SK-N-SH (cell line): ENCODE data around the gene PSME2.

ENCODE experiments used
- EZH2phosphoT487 ChIP-seq: fragments of 200-600 bp; sonication (generic); IDR thresholded peaks from 2 replicates; pipeline ENCODE4 v1.6.1; 2017; ENCODE audit warnings: low read depth, mixed run types, mild to moderate bottlenecking, antibody characterized with exemption, moderate library complexity, borderline replicate concordance
- MAX ChIP-seq: IDR thresholded peaks from 2 replicates; pipeline ENCODE4 v1.4.0; 2012; ENCODE audit warnings: low read depth
- MXI1 ChIP-seq: IDR thresholded peaks from 2 replicates; pipeline ENCODE4 v1.6.1; 2012; ENCODE audit warnings: mild to moderate bottlenecking, low read depth, low read length, improper control_type of control experiment
- NFIC ChIP-seq: IDR thresholded peaks from 2 replicates; pipeline ENCODE4 v1.4.0; 2012; ENCODE audit warnings: borderline replicate concordance
- POLR2AphosphoS5 ChIP-seq: IDR thresholded peaks from 2 replicates; pipeline ENCODE4 v1.6.1; 2012; ENCODE audit warnings: low read depth, low read length
- RCOR1 ChIP-seq: fragments of 150-350 bp; IDR thresholded peaks from 2 replicates; pipeline ENCODE4 v1.6.1; 2017; ENCODE audit warnings: antibody characterized with exemption, low read length
- SMC3 ChIP-seq: IDR thresholded peaks from 2 replicates; pipeline ENCODE4 v1.6.1; 2012; ENCODE audit warnings: low read depth, low read length, improper control_type of control experiment
- TF ChIP-seq, protein P1 (sequence below): fragments of 200-600 bp; sonication (generic); IDR thresholded peaks from 2 replicates; pipeline ENCODE4 v1.6.1; 2017; ENCODE audit warnings: antibody characterized with exemption, mild to moderate bottlenecking, moderate library complexity

DNA sequence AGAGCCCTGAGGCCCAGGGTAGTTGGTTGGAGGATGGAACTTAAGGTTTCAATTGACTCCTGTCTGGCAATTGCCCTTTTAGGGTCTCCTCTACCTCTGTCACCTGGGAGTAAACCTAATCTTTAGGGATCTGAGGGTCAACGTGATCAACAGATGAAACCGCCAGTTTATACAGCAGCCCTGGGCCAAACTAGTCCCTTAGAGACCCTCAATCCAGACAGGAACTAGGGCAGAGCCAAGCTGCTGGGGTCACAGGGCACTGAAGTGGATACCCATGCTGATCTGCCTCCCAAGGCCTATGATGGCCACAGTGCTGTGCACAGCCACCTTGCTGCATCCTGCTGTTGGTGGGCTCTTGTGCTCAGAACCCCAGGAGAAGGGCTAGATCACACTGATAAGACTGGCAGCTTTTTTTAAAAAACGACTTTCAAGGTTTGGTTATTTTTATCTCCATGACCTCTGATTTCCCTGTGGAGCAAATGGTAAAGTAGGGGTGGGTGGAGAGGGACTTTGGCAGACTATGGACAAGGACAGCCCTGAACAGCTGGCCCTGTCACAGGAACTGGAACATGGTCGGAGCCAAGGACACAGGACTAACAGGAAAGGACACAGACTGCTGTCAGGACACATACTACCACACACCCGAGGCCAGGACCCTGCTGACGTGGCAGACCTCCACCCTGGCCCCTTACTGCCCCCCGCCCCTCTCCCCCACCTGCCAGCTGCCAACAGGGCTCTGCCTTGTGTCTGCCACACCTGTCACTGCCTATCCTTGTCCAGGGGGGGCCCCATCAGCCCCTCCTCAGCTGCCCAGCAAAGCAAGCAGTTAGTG is 15.5 kb downstream of the PSME2 start:
- TF ChIP-seq, protein P1, sequence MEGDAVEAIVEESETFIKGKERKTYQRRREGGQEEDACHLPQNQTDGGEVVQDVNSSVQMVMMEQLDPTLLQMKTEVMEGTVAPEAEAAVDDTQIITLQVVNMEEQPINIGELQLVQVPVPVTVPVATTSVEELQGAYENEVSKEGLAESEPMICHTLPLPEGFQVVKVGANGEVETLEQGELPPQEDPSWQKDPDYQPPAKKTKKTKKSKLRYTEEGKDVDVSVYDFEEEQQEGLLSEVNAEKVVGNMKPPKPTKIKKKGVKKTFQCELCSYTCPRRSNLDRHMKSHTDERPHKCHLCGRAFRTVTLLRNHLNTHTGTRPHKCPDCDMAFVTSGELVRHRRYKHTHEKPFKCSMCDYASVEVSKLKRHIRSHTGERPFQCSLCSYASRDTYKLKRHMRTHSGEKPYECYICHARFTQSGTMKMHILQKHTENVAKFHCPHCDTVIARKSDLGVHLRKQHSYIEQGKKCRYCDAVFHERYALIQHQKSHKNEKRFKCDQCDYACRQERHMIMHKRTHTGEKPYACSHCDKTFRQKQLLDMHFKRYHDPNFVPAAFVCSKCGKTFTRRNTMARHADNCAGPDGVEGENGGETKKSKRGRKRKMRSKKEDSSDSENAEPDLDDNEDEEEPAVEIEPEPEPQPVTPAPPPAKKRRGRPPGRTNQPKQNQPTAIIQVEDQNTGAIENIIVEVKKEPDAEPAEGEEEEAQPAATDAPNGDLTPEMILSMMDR: no peak
- TF ChIP-seq NFIC (no peak), POLR2AphosphoS5 (no peak), SMC3 (no peak), EZH2phosphoT487 (no peak), MXI1 (no peak), RCOR1 (no peak), MAX (no peak)
